Measurements from ENCODE around the gene TAGLN2.

TAGLN2 gene

DNA sequence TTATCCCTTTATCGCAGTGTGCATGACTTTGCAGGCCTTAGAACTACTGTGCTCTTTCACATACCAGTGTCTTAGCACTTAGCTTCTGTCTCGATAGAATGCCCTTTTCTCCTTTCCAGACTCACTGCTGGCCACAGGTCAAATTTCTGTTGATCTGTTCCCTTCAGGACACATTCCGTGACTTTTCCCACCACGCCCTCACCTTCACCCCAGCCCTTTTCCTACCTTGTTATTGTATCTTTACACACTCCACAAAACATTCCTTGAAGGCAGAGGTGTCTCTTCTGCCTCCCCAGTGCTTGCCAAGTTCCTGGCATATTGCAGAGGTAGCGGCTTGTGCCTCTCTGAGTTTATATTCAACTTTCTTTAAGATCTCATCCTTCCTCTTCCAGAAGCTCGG is 23.8 kb upstream of the TAGLN2 start:
- no peak for DNase-seq

DNA sequence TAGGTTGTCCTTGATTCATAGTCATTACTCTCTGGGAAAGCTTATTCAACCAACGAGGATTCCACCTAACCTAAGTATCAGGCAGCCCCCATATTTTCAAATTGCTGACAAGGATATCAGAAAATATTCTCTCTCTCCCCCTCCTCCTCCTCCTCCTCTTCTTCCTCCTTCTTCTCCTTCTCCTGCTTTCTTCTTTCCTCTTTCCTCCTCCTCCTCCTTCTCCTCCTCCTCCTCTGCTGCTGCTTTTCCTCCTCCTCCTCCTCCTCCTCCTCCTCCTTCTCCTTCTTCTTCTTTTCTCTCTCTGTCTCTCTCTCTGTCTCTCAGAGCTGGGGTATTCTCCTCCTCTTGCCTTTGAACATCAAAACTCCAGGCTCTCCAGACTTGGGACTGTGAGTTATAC is 22.6 kb upstream of the TAGLN2 start:
- no peak for DNase-seq

DNA sequence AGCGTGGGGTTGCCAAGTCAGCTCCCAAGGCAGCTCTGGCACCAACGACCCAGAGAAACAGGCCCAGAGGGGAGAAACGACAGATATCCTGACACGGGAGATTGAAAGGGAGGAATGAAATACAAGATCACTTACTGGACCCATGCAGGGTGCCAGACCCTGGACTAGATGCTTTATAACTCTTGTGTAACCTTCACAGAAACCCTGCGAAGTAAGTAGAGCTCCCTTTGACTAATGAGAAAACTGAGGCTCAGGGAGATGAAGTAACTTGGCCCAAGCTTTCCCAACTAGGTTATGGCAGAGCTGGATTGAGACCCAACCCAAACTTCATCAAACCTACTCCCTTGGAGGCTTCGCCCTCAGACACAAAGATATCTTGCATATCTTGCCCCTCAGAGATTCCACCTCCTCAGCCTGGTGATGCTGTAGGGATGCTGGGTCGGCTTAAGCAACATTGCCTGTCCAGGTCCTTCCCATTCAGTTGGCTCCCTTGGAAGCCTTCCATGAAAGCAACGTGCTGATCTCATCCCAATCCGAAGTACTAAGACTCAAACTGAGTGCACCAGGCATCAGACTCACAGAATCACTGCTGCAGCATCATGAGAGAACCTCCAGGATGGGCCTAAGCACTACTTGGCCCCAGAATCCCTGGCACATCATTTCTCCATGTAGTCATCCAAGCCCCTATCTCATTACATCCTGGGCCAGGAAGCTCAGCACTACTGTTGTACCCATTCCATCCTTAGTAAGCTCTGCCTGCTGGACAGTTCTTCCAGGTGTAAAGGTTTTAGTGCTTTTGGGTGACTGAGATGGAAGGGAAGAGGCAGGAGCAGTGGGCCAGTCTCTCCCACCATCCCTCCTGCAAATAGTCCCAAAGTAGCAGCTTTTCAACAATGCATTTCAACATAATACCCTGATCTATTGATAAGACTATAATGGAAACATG is 21.2 kb upstream of the TAGLN2 start:
- no peak for DNase-seq

DNA sequence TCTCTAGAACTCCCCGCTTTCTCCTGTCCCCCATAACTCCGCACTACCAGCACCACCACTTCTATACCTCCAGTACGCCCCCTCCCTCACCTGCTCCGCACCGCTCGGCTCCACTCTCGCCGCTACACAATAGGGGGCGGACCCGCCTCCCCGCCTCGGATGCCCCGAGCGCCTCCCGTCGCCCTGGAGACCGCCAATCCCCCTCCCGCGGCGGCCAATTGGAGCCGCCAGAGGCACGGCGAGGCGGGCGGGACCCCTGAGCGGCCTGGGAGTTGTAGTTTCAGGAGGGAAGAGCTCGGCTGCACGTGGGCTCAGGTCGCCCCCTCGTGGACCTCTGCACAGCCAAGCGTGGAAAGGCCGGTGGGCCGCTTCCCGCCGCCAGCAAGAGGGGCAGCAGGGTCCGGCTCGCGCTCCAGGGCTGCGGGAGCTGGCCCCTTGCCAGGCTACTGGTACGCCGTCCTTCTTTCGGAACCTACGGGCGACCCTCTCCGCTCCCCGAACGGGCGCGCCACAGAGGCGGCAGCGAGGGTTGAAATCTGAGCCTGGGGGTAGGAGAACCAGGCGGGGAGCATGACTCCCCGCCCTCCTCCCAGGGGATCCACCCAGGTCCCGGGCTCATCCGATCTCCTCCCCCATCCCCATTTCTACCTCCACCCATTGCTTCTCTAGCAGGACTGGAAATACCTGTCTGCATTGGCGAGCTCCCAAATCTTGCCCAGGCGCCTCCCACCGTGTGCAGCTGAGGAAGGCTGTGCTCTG is 20.4 kb upstream of the TAGLN2 start, which contains the start of gene IGSF9:
Gene IGSF9 (minus strand): TSS at position 131 of the 759 bp plus-strand sequence. CDS start 2,159 bp downstream, outside the sequence.
- DNase-seq: peak; percentile 28 to 57

DNA sequence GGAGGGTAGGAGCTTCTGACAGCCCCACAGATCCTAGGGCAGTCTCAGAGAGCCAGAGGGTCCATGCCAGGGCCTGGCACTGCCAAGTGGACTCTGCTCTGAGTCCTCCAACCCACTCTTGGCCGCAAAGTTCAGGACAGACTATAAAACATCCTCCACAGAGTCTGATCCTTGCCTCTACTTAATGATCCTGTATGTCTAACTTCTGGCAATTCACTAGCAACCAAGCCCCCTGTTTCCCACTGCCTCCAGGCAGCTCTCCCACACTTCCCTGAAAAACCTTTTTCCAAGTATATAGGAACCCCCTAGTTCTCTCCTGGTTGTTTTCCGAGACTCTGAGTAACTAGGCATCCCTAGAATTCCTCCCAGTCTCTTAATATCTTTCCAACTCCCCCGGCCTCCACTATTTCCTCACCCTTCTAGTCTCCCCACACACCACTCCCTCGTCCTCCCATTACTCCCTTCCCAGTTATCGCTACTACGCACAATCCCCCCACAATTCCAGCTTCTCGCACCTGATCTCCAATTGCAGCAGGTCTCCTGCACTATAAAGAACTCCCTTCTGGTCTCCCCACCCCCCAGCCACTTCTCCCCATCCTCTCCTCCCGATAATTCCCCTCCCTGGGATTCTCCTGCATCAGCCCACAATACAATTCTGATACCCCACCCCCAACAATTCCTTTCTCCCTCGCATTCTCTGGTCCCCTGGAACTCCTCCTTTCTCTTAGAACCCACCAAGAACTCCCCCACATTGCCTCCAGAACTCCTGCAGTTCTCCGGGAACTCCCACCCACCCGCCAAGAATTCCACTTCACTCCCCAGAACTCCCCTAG is 19.5 kb upstream of the TAGLN2 start:
- no peak for DNase-seq

DNA sequence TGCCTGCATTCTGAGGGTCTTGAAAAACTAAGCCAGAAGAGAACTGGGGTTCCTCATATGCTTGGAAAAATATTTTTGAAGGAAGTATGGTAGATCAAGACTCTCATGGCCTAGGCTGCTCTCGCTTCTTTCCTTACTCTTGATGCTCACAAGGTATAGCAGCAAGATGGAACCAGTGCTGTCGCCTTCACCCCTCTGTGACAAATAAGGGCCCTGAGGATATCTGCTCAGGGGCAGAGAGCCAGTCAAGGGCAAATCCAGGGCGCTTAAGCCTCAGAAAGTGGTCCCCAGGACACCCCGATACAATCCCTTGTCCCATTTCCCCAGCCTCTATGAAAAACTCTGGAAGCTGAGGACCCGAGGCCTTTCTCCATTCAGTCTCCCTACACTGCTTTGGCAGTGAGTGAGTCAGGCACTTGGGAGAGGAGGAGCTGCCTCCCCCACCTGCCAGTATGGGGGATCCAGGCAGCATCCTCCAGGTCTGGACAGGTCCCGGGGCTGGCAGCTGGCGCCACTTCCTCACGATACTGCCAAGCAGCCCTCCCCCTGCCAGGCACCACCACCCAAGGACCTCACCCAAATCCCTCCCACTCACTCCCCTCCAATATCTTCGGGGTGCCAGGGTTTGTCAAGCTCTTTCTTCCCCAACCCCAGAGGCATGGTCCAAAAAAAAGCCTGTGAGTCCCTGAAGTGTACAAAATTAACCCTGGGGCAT is 18.8 kb upstream of the TAGLN2 start:
- no peak for DNase-seq

DNA sequence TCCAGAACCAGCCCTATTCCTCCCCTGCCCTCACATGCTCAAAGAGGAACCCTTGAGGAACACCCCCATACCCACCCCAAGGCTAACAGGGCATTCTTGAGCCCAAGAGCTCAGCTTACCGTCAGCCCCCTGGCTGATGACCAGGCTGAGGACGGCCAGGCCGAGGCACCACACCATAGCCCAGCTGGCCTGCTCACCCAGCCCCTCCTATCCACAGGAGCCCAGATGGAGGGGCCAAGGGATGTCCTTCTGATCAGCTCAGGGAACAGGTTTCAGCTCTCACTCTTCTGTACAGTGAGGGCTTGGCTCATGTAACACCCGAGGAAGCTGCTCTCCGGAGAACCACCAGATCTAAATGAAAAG is 18.0 kb upstream of the TAGLN2 start:
- DNase-seq: no peak

DNA sequence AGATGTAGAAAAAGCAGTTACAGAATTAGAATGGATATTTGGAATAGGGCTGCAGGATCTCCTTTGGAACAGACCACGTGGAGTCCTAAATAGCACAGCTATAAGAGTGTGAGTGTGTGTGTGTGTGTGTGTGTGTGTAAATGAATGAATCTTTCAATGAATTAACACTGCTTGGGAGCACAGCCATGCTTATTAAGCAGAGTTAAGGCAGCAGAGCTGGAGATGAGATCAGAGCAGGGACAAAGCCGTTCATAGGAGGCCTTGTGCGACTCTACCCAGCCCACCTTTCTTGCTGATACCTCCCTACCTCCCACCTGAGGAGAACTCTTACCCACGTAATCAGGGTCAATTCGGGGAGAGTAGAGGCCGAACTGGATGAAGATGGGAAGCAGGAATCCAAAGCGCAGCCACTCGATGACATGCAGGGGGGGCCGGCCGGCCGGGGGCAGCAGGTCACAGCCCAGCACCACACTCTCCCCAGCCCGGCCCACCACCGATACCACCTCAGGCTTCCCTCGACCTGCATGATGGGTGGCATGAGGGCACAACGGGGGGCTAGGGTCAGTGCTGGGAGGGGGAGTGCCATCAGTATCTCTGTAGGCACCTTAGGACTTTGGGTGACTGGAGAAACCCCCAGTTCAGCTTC is 17.4 kb upstream of the TAGLN2 start:
- no peak for DNase-seq

DNA sequence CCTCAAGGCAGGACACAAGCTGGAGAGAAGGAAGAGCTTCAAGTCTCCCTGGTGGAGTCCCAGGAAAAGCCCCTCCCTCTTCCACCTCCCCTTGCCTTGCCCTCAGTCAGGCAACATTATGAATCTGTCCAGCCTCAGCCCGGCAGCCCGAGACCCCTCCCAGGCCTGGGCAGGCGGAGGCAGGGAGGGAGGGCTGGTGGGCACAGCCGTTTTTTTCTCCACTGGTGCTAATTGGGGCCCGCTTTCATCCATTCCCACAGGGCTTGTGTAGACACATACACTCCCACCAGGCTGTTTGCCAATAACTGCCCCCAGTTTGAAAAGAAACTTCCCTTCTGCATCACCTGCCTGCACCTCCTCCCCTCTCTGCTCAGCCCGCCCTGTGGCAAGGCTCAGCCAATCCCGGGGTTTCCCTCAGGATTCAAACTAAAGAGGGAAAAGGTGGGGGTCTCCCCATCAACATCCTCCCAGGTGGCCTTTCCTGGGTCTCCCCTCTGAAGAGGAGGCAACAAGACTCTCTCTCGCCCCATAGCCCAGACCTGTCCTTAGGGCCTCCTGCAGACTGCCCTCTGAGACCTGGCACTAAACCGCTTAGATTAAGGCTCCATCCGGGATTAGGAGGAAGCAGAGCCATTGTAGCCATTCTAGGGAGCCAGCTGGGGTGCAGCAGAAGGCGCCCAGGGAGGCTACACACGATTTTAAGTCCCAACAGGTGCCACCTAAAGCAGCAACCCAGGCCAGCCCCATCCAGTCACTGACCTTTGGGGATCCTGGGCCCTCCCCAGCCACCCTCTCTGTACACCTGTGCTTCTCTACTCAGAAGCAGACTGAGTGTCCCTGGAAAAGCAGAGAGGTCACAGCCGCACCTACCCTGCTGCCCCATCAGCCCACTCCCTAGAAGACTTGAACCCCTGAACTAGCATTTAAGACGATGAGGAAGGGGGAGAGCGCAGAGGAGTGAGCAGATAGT is 16.6 kb upstream of the TAGLN2 start:
- no peak for DNase-seq

DNA sequence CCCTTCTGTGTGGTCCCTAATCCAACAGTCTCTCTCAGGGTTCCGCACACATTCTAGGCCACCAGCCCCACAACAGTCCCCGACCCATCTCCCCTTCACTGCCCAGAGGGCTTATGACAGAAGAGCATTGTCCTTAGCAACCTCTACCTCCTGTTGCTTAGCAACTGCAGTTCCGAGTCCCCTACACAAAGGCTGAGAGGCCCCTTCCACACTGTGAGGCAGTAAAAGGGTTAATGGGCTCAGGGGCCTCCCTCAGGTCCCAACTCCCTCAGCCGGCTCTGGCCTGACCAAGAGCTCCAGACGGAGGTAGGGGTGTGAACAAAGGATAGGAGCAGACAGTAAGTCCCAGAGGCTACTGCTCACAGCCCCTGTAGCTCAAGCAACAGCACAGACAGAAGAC is 15.8 kb upstream of the TAGLN2 start:
- DNase-seq: no peak

DNA sequence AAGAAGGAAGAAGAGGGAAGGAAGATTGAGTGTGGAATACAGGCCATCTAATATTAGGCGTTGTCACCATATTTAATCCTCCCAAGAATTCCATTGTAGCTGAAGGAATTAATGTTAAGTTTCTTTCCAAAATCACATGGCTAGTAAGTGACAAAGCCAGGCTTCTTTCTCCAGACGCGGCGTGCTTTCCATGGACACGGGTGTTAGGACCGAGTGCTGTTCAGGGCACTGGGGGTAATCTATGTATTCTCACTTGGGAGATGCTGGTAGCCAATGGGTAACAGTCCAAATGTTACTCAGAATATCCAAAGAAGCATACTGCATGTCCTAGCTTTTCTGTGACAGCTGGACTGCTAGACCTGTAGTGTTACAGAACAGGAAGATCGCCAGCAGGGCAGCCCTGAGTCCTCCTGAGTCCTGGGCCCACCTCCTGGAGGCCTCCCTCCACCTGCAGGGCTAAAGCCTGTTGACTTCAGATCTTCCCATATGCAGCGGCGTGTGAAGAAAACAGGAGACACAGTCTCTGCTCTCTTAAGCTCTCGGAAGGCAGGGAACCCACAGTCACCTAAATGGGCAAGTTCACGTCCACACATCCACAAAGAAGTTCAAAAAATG is 14.8 kb upstream of the TAGLN2 start:
- DNase-seq: no peak

DNA sequence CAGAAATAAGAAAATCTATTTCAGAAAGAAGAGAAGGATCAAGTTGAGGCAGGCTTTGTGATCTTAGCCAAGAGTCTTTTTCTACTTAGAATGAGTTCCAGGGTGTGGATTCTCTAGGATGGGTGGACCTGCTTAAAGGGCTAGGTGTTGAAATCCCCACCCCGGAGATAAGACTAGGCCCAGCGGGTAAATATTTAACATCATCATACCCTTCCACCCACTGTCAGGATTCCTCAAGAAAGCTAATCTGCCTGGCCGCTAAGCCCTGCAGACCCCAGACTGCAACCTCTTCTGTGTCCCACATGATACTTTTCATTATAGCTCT is 14.3 kb upstream of the TAGLN2 start:
- DNase-seq: no peak

DNA sequence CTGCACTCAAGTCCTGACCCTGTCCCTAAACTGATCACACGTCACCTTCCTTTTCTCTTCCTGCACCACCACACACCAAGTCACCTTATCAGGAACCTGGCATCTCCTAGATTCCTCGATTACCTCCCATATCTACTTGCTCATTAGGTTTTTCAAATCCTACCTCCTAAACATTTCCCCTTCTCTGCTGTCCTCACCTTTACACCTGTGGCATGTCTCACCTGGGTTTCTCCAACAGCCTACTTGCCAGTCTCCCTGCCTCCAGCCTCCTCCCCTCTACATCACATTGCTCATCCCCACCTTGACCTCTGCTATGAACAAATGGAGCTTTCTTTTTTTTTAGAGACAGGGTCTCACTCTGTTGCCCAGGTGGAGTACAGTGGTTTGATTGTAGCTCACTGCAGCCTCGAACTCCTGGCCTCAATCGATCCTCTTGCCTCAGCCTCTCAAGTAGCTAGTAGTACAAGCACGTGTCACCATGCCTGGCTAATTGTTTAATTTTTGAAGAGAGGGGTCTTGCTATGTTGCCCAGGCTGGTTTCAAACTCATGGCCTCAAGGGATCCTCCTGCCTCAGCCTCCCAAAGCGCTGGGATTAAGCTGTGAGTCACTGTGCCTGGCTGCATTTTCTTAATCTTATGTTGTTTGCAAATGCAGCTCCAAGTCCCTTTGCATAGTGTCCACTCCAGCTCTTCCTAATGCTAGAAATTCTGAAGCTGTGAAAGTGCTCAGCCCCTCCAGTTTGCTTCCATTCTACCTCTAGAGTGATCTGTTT is 13.8 kb upstream of the TAGLN2 start:
- DNase-seq: no peak

DNA sequence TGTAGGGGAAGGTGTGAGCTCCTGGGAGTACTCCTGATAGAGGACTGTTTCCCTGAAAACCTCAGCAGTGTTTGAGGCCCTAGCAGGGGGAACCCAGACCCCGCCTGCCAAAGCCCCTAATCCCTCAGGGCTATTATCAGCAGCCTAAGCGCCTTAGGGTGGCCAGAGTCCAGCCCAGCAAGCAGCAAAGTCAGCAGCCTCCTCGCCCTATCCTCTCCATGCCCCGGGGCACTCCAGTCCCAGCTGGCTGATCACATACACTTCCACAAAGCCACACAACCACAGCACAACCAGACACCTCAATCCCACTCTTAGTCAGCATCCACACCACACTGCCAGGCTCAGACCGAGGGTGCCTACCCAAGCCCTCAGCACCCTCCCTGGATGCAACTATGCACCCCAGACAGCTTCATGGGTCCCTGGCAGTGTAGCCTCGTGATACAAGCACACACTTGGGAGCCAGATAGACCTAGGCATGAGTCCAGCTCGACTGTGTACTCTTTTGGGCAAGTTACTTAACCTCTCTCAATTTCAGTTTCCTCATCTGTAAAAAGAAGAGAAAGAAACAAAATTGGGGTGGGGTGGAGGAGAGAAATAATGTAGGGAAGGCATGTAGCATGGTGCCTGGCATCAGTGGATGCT is 13.0 kb upstream of the TAGLN2 start:
- DNase-seq: no peak

DNA sequence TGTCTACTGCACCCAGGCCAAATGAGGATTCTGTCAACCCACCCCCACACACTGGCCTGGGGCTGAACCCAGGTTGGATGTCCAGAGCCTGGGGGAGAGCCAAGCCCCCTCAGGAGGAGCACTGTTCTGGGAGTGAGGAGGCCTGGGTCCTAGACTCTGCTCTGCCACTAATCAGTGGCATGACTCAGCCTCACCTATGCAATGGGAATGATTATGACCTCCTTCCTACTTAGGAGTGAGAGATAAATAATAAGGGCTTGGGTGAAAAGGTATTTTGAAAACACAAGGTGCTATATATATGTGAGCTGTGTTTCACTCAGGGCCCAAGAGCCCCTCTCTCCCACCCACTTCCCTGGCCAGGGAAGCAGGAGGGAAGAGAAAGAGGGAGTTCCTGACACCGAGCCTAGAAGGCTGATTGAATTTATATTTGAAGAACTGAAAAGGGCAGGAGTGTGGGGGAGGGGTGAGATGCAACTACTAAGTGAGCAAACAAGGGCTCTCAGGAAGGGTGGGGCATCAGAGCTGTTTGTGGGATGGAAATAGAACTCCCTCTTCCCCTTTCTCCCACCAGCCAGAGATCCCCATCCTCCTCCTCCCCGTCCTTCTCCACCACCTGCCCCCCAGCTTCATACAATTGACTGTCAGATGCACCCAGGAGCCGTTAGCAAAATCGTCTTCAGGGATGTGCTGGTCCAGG is 11.9 kb upstream of the TAGLN2 start:
- no peak for DNase-seq

DNA sequence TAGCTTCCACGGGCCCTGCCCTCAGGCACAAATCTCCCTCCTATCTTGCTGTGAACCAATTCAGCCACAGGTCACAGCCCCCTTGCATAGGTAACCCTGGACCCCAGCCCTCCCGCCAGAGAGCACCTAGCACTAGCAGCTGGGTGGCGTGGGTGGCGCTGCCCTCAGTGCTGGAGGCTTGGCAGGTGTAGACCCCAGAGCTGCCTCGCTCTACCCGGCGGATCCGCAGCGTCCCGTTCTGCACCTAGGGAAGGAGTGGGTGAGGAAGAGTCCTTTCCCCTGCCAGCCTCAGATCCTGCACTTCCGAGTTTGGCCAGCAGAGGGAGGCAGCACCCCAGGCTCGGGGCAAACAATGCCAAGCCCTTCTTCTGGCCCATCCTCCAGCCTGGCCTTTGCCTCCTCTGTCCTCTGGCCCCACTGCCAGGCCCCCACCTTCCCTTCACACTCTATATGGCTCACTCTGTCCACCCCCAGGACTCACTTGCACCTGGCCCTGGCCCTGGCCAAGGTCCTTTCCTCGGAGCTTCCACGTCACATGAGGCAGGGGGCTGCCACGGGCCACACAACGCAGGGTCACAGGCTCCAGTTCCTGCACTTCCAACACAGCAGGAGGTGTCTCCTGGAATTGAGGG is 11.1 kb upstream of the TAGLN2 start:
- DNase-seq: no peak

DNA sequence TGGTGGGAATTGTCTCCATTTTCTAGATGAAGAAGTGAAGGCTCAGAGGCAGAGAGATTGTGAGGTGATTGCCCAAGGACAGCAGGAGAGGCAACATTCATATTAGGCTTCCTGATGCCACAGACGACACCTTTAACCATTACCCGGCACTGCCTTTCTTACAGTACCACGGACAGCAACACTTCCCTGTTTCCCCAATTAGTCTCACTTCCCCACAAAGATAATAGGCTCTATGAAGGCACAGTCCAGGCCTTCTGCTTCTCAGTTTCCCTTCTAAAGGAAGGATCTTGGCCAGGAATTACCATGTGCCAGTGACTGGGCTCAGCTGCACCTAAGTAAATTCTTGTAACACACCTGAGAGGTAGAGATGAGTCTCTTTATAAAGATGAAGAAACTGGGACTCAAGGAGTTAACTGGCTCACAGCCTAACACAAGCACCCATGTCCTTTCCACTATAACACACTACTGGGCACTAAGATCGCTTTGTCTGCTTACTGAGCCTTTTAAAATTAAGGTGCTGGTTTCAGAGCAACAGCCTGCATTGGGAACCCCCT is 10.5 kb upstream of the TAGLN2 start:
- DNase-seq: no peak

DNA sequence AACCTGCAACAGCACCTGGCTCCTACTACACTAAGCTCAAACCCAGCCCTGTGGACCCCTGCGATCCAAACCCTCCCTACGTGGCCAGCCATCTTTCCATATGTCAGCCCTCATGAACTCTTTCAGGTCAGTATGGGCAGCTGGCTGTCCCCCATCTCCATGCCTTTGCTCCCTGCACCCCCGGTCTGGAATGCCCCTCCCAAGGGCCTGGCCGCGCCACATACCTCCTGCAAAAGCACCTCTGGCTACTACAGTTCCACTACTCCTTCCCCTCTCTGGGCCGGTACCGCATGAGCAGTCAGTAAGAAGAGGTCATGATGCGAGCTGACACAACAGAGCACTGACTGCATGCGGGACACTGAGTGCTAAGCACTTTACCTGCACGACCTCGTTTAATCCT is 10.0 kb upstream of the TAGLN2 start:
- DNase-seq: no peak

Measured in cerebellar nuclear complex (tissue), 1 donor.